ENCODE measurements around the gene APP.

DNA sequence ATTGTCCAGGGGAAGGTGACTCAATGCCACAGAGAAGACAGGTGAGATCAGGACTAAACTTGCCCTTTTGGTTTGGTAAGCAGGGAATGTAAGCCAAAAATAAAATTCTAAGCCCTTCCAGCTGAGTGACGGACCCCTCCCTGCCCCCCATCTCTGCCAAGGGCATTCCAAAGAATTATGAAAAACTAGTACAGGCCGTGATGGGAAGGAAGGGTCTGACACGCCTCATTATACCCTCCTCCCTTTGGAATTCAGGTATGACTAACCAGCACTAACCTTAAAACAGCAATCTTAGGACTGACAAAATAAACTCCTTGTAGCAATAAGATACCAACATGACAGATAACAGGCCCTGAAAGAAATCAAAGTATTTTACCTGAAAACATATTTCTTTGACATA lies 336.2 kb downstream of the APP start:
- no peak for TF ChIP-seq ZNF266 (tag by site-specific recombination; IDR thresholded peaks at IDR 0.05; ENCODE audit: low read depth)
- no peak for TF ChIP-seq ZNF571 (tag by site-specific recombination; IDR thresholded peaks at IDR 0.05)
- TF ChIP-seq, protein P1, sequence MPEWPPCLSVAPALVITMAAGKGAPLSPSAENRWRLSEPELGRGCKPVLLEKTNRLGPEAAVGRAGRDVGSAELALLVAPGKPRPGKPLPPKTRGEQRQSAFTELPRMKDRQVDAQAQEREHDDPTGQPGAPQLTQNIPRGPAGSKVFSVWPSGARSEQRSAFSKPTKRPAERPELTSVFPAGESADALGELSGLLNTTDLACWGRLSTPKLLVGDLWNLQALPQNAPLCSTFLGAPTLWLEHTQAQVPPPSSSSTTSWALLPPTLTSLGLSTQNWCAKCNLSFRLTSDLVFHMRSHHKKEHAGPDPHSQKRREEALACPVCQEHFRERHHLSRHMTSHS (tag by site-specific recombination; IDR thresholded peaks at IDR 0.05), result no peak
- TF ChIP-seq, protein P2, sequence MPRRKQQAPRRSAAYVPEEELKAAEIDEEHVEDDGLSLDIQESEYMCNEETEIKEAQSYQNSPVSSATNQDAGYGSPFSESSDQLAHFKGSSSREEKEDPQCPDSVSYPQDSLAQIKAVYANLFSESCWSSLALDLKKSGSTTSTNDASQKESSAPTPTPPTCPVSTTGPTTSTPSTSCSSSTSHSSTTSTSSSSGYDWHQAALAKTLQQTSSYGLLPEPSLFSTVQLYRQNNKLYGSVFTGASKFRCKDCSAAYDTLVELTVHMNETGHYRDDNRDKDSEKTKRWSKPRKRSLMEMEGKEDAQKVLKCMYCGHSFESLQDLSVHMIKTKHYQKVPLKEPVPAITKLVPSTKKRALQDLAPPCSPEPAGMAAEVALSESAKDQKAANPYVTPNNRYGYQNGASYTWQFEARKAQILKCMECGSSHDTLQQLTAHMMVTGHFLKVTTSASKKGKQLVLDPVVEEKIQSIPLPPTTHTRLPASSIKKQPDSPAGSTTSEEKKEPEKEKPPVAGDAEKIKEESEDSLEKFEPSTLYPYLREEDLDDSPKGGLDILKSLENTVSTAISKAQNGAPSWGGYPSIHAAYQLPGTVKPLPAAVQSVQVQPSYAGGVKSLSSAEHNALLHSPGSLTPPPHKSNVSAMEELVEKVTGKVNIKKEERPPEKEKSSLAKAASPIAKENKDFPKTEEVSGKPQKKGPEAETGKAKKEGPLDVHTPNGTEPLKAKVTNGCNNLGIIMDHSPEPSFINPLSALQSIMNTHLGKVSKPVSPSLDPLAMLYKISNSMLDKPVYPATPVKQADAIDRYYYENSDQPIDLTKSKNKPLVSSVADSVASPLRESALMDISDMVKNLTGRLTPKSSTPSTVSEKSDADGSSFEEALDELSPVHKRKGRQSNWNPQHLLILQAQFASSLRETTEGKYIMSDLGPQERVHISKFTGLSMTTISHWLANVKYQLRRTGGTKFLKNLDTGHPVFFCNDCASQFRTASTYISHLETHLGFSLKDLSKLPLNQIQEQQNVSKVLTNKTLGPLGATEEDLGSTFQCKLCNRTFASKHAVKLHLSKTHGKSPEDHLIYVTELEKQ (tag by site-specific recombination; IDR thresholded peaks at IDR 0.05; ENCODE audit: borderline replicate concordance), result no peak
- no peak for TF ChIP-seq ZBTB1 (tag by site-specific recombination; IDR thresholded peaks at IDR 0.05)

Data from HEK293 (cell line).